HCT116 (cell line): Measurements from ENCODE around the gene TSACC. TPM values are rescaled to one million over a fixed set of nuclear protein-coding genes. Genes with fewer than 3 reads are reported as not detected.

Source experiments
- ATAC-seq: fragments of 200-7000 bp; cut with Tn5 transposase; 2 replicates; pipeline ENCODE4 v1.9.1; 2020; ENCODE audit warnings: mild to moderate bottlenecking, moderate library complexity
- BruUV-seq: library from RNA; stranded (reverse); fragments of 400-500 nt; replicated peaks from 2 replicates; lab custom pipeline; 2021; lab: Mats Ljungman, UMichigan
- CTCF ChIA-PET: fragments of 300-600 bp; sonication (Branson Sonifier 250); formaldehyde crosslinking; loops from one replicate; lab custom pipeline; 2021; ENCODE audit warnings: antibody characterized with exemption; lab: Charles Lee
- POLR2A ChIA-PET: fragments of 300-600, 350-600 bp; sonication (Branson Sonifier 250); formaldehyde crosslinking; loops from one replicate; lab custom pipeline; 2021; ENCODE audit warnings: antibody characterized with exemption; lab: Charles Lee
- RAD21 ChIA-PET, 2 experiments: fragments of 300-600 bp; sonication (Branson Sonifier 250); formaldehyde crosslinking; loops; one replicate each; lab custom pipeline; 2023; ENCODE audit warnings: low total read pairs in 2 of 2; ENCODE audit not compliant: uncharacterized antibody in 2 of 2, unreplicated experiment in 2 of 2, low non-redundant PET in 1 of 2; lab: Charles Lee
- DNase-seq: peaks from one replicate; pipeline ENCODE4 v3.0.0-alpha.2; 2010; ENCODE audit warnings: low read depth, low spot score
- H2AFZ ChIP-seq: fragments of 200-600 bp; shearing (Covaris generic), sonication (generic); 2 replicates; pipeline ENCODE4 v1.6.1; 2017; ENCODE audit warnings: low read depth, mixed run types, mixed read lengths, antibody characterized with exemption, low read length; ENCODE audit not compliant: poor library complexity, severe bottlenecking
- H3K27ac ChIP-seq: 2 replicates; pipeline ENCODE4 v1.5.1; 2012; ENCODE audit warnings: low read depth, low read length
- H3K27me3 ChIP-seq: fragments of 200-600 bp; sonication (generic); 2 replicates; pipeline ENCODE4 v1.6.1; 2016; ENCODE audit warnings: mixed run types, low read length, mixed read lengths; ENCODE audit not compliant: insufficient read depth
- H3K36me3 ChIP-seq, 2 experiments: fragments of 200-500 bp in 1 of 2; fragments of 200-600 bp in 1 of 2; sonication (Bioruptor generic) in 1 of 2; sonication (generic) in 1 of 2; 2 replicates each; pipeline versions ENCODE4 v1.5.1 to v1.6.1; 2014 to 2016; ENCODE audit warnings: low read length in 2 of 2, inconsistent platforms in 1 of 2, mixed read lengths in 1 of 2, mixed run types in 1 of 2; ENCODE audit not compliant: insufficient read depth in 2 of 2, control insufficient read depth in 1 of 2
- H3K4me1 ChIP-seq, 2 experiments: fragments of 200-600 bp in 1 of 2; sonication (generic) in 1 of 2; 2 replicates each; pipeline versions ENCODE4 v1.5.1 to v1.6.1; 2012 to 2017; ENCODE audit warnings: low read length in 2 of 2, inconsistent platforms in 1 of 2, mild to moderate bottlenecking in 1 of 2, mixed read lengths in 1 of 2, mixed run types in 1 of 2, moderate library complexity in 1 of 2; ENCODE audit not compliant: insufficient read depth in 2 of 2, control insufficient read depth in 1 of 2
- H3K4me2 ChIP-seq: fragments of 200-600 bp; sonication (generic); 2 replicates; pipeline ENCODE4 v1.6.1; 2017; ENCODE audit warnings: mixed run types, low read length, mixed read lengths
- H3K4me3 ChIP-seq, 2 experiments: fragments of 200-600 bp in 1 of 2; sonication (generic) in 1 of 2; replicated peaks in 1 of 2; 2 replicates each; pipeline ENCODE4 v1.5.1; 2011 to 2016; ENCODE audit warnings: low read length in 2 of 2, control low read depth in 1 of 2, low read depth in 1 of 2, mild to moderate bottlenecking in 1 of 2, mixed read lengths in 1 of 2, mixed run types in 1 of 2
- H3K79me2 ChIP-seq: fragments of 200-600 bp; sonication (generic); 2 replicates; pipeline ENCODE4 v1.6.1; 2017; ENCODE audit warnings: mild to moderate bottlenecking, mixed run types, low read length, moderate library complexity, mixed read lengths; ENCODE audit not compliant: insufficient read depth
- H3K9ac ChIP-seq: fragments of 200-600 bp; sonication (generic); 2 replicates; pipeline ENCODE4 v1.6.1; 2016; ENCODE audit warnings: low read length, mixed read lengths
- H3K9me2 ChIP-seq: fragments of 200-600 bp; sonication (generic), shearing (Covaris generic); 2 replicates; pipeline ENCODE4 v1.6.1; 2017; ENCODE audit warnings: mixed run types, mild to moderate bottlenecking, moderate library complexity; ENCODE audit not compliant: insufficient read depth
- H3K9me3 ChIP-seq, 2 experiments: fragments of 200-500 bp in 1 of 2; fragments of 200-600 bp in 1 of 2; sonication (Bioruptor generic) in 1 of 2; sonication (generic) in 1 of 2; 2 replicates each; pipeline ENCODE4 v1.6.1; 2014 to 2017; ENCODE audit warnings: low read length in 2 of 2, mixed read lengths in 2 of 2, inconsistent platforms in 1 of 2, low read depth in 1 of 2, mild to moderate bottlenecking in 1 of 2, mixed run types in 1 of 2, moderate library complexity in 1 of 2; ENCODE audit not compliant: control insufficient read depth in 1 of 2, insufficient read depth in 1 of 2
- H4K20me1 ChIP-seq: fragments of 200-600 bp; sonication (generic), shearing (Covaris generic); 2 replicates; pipeline ENCODE4 v1.6.1; 2017; ENCODE audit warnings: mixed run types, mild to moderate bottlenecking, moderate library complexity; ENCODE audit not compliant: insufficient read depth
- ATF3 ChIP-seq: IDR thresholded peaks from 2 replicates; pipeline ENCODE4 v1.6.1; 2012
- CBX3 ChIP-seq: IDR thresholded peaks from 2 replicates; pipeline ENCODE4 v1.6.1; 2012; ENCODE audit warnings: low read depth
- CEBPB ChIP-seq: IDR thresholded peaks from 2 replicates; pipeline ENCODE4 v1.6.1; 2012; ENCODE audit warnings: low read depth
- CTCF ChIP-seq, 3 experiments: fragments of 200-600 bp in 1 of 3; sonication (generic) in 1 of 3; IDR thresholded peaks in 2 of 3; conservative IDR thresholded peaks in 1 of 3; 2 replicates each; pipeline ENCODE4 v1.5.1; 2012 to 2017; ENCODE audit warnings: low read depth in 2 of 3, low read length in 2 of 3, antibody characterized with exemption in 1 of 3, borderline replicate concordance in 1 of 3, control low read depth in 1 of 3, mild to moderate bottlenecking in 1 of 3, mixed read lengths in 1 of 3, mixed run types in 1 of 3, moderate library complexity in 1 of 3; ENCODE audit not compliant: insufficient read depth in 1 of 3
- EGR1 ChIP-seq: IDR thresholded peaks from 2 replicates; pipeline ENCODE4 v1.6.1; 2012; ENCODE audit warnings: low read depth
- EZH2 ChIP-seq: fragments of 200-600 bp; sonication (generic); IDR thresholded peaks from 2 replicates; pipeline ENCODE4 v1.6.1; 2017; ENCODE audit warnings: antibody characterized with exemption, mixed run types
- EZH2phosphoT487 ChIP-seq: fragments of 200-600 bp; IDR thresholded peaks from 2 replicates; pipeline ENCODE4 v1.6.1; 2018; ENCODE audit warnings: antibody characterized with exemption, borderline replicate concordance
- FOSL1 ChIP-seq: IDR thresholded peaks from 2 replicates; pipeline ENCODE4 v1.6.1; 2012; ENCODE audit warnings: low read depth
- JUND ChIP-seq: IDR thresholded peaks from 2 replicates; pipeline ENCODE4 v1.6.1; 2012
- MAX ChIP-seq: IDR thresholded peaks from 2 replicates; pipeline ENCODE4 v1.6.1; 2012
- POLR2A ChIP-seq: IDR thresholded peaks from 2 replicates; pipeline ENCODE4 v1.7.0; 2011; ENCODE audit warnings: borderline replicate concordance; ENCODE audit not compliant: insufficient read depth, insufficient read length; ENCODE audit errors: extremely low read depth
- POLR2AphosphoS5 ChIP-seq: IDR thresholded peaks from 2 replicates; pipeline ENCODE4 v1.6.1; 2011; ENCODE audit warnings: mild to moderate bottlenecking, low read depth, low read length, moderate library complexity
- SP1 ChIP-seq: IDR thresholded peaks from 2 replicates; pipeline ENCODE4 v1.6.1; 2012; ENCODE audit warnings: low read depth
- YY1 ChIP-seq: IDR thresholded peaks from 2 replicates; pipeline ENCODE4 v1.6.1; 2011; ENCODE audit warnings: low read length, low read depth, moderate library complexity, mild to moderate bottlenecking; ENCODE audit not compliant: insufficient replicate concordance; ENCODE audit errors: extremely low read depth
- ZBTB33 ChIP-seq: IDR thresholded peaks from 2 replicates; pipeline ENCODE4 v1.6.1; 2011; ENCODE audit warnings: mild to moderate bottlenecking, low read length, moderate library complexity; ENCODE audit not compliant: insufficient replicate concordance; ENCODE audit errors: extremely low read depth
- ZFX ChIP-seq: fragments of 450-650 bp; IDR thresholded peaks from 2 replicates; pipeline ENCODE4 v1.6.1; 2017
- ZNF274 ChIP-seq: fragments of 200-500 bp; sonication (Bioruptor generic); IDR thresholded peaks from 2 replicates; pipeline ENCODE4 v1.6.1; 2014; ENCODE audit warnings: mild to moderate bottlenecking, low read depth, low read length, inconsistent platforms
- intact Hi-C: fragments of 100-400 bp; cut with micrococcal nuclease; formaldehyde crosslinking; loops from 2 replicates; pipeline ENCODE4 v1.10.0; 2022
- total RNA-seq: library from RNA; stranded (reverse); gene quantifications from one replicate; pipeline ENCODE4 v1.2.1, GENCODE V29; 2021; ENCODE audit not compliant: unreplicated experiment

The TSACC gene
- total RNA-seq, 1 experiment from 2014 or later = 1.0 TPM

- no peak overlapping the region for H3K9ac ChIP-seq
- H3K27me3 ChIP-seq = no peaks in the 10 kb centered on the region
- no peak for TF ChIP-seq CBX3
- no peak for TF ChIP-seq ATF3
- TF ChIP-seq POLR2A = no peak
- TF ChIP-seq CTCF (IDR thresholded peaks at IDR 0.05 in 2 of 3, conservative IDR thresholded peaks at IDR 0.05 in 1 of 3; ENCODE audit: borderline replicate concordance in 1 of 3, insufficient read depth in 1 of 3, low read depth in 2 of 3, low read length in 2 of 3) = no peak
- TF ChIP-seq EZH2 = no peak
- TF ChIP-seq CEBPB = no peak
- TF ChIP-seq ZBTB33 = no peak
- TF ChIP-seq SP1 = no peak
- TF ChIP-seq FOSL1 = no peak
- no peak for TF ChIP-seq JUND
- TF ChIP-seq EZH2phosphoT487 = no peak
- TF ChIP-seq ZNF274 = no peak
- no peak for TF ChIP-seq MAX
- TF ChIP-seq ZFX = no peak
- no peak for TF ChIP-seq POLR2AphosphoS5
- TF ChIP-seq YY1 = no peak
- TF ChIP-seq EGR1 = no peak
- TF ChIP-seq, all 23 proteins: peak for 0
- no peak overlapping the region for H2AFZ ChIP-seq
- intact Hi-C loops = no loop called here
- H3K79me2 ChIP-seq = no peaks in the 10 kb centered on the region
- DNase-seq (no peak), ATAC-seq (no peak)
- ChIA-PET RAD21 (no interaction called here), CTCF (interaction anchor here (1.0 to 3.0 kb wide), 3 partner anchors 8 to 52 kb away, joined by 3 to 21 read pairs (median 4); no protein-coding TSS in a partner anchor), POLR2A (no interaction called here)
- H3K36me3 ChIP-seq = no peaks in the 10 kb centered on the region
- no peak overlapping the region for H3K27ac ChIP-seq
- no peaks in the 10 kb centered on the region for H3K9me2 ChIP-seq
- no TSS peak for BruUV-seq
- H3K9me3 ChIP-seq = no peaks in the 10 kb centered on the region
- no peak overlapping the region for H3K4me3 ChIP-seq
- peak overlapping the region; percentile 12; the same call in 1 of the 2 replicates for H3K4me2 ChIP-seq
- no peaks in the 10 kb centered on the region for H4K20me1 ChIP-seq
- peaks cover 10 to 45% of the 10 kb centered on the region in 2 experiments for H3K4me1 ChIP-seq
Observed at GRCh38 chr1:156394082-156394481, 55.8 kb downstream of the TSACC start.
